ENCODE data around the gene SF3B1. TPM values are rescaled to one million over a fixed set of nuclear protein-coding genes. Genes with fewer than 3 reads are reported as not detected.
"Not testable (repeated sequence)": the region's sequence is repeated elsewhere in the genome, so short reads cannot be mapped to it uniquely, and the experiment has no call there.

Gene SF3B1, protein sequence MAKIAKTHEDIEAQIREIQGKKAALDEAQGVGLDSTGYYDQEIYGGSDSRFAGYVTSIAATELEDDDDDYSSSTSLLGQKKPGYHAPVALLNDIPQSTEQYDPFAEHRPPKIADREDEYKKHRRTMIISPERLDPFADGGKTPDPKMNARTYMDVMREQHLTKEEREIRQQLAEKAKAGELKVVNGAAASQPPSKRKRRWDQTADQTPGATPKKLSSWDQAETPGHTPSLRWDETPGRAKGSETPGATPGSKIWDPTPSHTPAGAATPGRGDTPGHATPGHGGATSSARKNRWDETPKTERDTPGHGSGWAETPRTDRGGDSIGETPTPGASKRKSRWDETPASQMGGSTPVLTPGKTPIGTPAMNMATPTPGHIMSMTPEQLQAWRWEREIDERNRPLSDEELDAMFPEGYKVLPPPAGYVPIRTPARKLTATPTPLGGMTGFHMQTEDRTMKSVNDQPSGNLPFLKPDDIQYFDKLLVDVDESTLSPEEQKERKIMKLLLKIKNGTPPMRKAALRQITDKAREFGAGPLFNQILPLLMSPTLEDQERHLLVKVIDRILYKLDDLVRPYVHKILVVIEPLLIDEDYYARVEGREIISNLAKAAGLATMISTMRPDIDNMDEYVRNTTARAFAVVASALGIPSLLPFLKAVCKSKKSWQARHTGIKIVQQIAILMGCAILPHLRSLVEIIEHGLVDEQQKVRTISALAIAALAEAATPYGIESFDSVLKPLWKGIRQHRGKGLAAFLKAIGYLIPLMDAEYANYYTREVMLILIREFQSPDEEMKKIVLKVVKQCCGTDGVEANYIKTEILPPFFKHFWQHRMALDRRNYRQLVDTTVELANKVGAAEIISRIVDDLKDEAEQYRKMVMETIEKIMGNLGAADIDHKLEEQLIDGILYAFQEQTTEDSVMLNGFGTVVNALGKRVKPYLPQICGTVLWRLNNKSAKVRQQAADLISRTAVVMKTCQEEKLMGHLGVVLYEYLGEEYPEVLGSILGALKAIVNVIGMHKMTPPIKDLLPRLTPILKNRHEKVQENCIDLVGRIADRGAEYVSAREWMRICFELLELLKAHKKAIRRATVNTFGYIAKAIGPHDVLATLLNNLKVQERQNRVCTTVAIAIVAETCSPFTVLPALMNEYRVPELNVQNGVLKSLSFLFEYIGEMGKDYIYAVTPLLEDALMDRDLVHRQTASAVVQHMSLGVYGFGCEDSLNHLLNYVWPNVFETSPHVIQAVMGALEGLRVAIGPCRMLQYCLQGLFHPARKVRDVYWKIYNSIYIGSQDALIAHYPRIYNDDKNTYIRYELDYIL
- 100 to 1,000 TPM; 195 to 255 (median 238) TPM for total RNA-seq
- long read RNA-seq, donor 1, full-length matches to known transcripts = 84 of 123 reads
- long read RNA-seq, donor 1, partial matches to known transcripts = 25 of 123 reads
- long read RNA-seq, donor 1, other reads (novel, unspliced or antisense) = 14 of 123 reads
- long read RNA-seq, donor 2, full-length matches to known transcripts = 10 of 85 reads
- long read RNA-seq, donor 2, partial matches to known transcripts = 69 of 85 reads
- long read RNA-seq, donor 2, other reads (novel, unspliced or antisense) = 6 of 85 reads

DNA sequence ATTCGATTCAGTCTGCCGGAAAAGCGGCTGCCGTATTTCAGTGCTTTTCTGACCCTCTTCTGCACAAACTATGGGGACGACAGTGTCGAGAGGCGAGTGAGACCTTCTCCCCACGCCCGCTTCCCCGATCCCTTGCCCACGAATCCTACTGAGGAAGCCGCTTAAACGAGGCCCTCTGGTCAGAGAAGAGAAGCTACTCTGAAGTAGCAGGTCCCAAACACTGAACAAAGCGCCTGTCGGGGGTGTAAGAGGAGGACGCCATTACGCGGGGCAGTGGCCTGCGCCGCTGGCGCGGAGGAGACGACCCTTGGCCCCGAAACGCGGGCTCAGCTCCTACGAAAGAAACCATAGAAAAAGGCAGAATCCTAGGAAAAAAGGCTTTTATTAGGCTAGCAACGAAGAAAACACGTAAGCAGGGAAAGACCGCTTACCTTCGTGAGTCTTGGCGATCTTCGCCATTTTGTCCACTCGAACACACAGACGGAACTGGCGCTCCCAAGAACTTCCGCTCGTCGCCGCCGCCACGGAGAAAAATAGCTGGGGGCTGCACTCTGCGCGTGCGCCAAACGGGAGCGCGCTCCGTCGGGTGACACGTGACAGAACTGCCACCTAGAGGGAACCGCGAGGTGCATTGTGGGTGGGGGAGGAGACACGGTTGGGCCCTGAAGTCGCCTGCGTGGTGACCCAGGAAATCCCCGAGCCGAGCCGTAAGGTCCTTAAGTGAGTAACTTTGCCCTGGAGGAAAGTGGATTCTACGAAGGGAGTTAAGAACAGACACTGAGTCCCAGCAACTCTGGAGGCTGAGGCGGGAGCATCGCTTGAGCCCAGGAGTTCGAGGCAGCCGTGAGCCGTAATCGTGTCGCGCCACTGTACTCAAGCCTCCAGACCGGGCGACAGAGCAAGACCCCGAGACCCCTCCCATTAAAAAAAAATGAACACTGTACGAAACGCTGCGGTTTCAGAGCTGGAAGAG is at the start of gene SF3B1:
Gene SF3B1 (minus strand): TSS at position 488 of the 973 bp plus-strand sequence. CDS start 29 bp downstream, at position 459.
- H3K9me3 ChIP-seq = no peaks in the 10 kb centered on the region
- intact Hi-C loops (cut with DNase I, micrococcal nuclease) = no loop called here
- H3K4me1 ChIP-seq (ENCODE audit: low read depth) = peaks cover 33% of the 10 kb centered on the region
- ATAC-seq (peak; percentile 99), DNase-seq (peak; percentile 99)
- no peaks in the 10 kb centered on the region for H3K36me3 ChIP-seq (ENCODE audit: low read depth)
- H3K4me3 ChIP-seq = peak within 1 kb of the TSS; percentile 92
- TF ChIP-seq, protein P1, sequence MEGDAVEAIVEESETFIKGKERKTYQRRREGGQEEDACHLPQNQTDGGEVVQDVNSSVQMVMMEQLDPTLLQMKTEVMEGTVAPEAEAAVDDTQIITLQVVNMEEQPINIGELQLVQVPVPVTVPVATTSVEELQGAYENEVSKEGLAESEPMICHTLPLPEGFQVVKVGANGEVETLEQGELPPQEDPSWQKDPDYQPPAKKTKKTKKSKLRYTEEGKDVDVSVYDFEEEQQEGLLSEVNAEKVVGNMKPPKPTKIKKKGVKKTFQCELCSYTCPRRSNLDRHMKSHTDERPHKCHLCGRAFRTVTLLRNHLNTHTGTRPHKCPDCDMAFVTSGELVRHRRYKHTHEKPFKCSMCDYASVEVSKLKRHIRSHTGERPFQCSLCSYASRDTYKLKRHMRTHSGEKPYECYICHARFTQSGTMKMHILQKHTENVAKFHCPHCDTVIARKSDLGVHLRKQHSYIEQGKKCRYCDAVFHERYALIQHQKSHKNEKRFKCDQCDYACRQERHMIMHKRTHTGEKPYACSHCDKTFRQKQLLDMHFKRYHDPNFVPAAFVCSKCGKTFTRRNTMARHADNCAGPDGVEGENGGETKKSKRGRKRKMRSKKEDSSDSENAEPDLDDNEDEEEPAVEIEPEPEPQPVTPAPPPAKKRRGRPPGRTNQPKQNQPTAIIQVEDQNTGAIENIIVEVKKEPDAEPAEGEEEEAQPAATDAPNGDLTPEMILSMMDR (IDR thresholded peaks at IDR 0.05) = no peak

DNA sequence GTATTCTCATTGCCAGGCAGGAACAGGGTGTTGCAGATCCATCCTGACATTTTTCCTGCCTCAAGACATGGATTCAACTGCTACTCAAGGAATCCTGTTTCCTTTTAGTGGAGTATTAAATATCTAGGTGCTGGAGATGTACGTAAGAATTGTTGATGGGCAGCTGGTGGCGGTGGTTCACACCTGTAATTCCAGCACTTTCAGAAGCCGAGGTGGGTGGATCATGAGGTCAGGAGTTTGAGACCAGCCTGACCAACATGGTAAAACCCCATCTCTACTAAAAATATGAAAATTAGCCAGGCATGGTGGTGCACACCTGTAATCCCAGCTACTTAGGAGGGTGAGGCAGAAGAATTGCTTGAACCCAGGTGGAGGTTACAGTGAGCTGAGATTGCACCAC is 49.4 kb upstream of the SF3B1 start:
- ATAC-seq; DNase-seq; H3K4me3 ChIP-seq; intact Hi-C loops (cut with DNase I, micrococcal nuclease); H3K4me1 ChIP-seq (ENCODE audit: low read depth); H3K36me3 ChIP-seq (ENCODE audit: low read depth): not testable (repeated sequence)
- peaks cover 20% of the 10 kb centered on the region for H3K9me3 ChIP-seq

DNA sequence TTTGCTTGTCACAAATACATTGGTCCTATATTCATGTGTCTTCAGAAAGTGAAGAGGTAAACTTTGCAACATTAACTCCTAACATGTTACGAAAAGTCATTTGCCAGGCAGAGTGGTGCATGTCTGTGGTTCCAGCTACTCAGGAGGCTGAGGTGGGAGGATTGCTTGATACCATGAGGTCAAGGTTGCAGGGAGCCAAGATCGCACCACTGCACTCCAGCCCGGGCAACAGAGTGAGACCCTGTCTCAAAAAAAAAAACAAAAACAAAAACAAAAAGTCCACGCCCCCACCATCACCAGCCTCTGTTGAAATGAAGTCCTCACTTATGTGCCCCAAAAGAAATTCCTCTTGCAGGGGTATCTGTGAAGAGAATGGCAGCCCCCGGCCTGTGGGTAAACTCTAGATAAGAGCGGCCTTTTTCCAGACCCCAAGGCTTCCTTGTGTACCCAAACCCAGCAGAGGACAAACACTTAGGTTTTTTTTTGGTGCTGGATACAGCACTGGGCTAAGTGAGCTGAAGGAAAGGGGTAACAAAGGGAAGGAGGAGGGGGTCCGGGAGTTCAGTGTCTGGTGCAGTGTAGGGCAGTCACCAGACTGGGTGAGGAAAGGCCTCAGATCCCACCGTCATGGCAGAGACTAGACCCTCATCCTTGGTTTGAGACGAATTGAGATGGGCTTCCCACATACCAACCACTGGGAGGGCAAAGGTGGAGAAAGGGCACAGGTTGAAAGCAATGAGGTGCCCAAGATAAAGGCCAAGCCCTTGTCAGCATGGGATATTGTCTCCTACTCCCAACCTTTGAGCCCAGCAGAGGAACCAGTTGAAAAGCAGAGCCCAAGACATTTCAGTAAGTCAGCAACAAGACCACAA is 45.6 kb upstream of the SF3B1 start:
- H3K9me3 ChIP-seq = peaks cover 20% of the 10 kb centered on the region
- no peak overlapping the region for H3K4me3 ChIP-seq
- intact Hi-C loops (cut with DNase I, micrococcal nuclease) = no loop called here
- ATAC-seq = peak; percentile 15
- no peaks in the 10 kb centered on the region for H3K4me1 ChIP-seq (ENCODE audit: low read depth)
- TF ChIP-seq, protein P1 (IDR thresholded peaks at IDR 0.05) = no peak
- H3K36me3 ChIP-seq (ENCODE audit: low read depth) = no peaks in the 10 kb centered on the region
- no peak for DNase-seq

DNA sequence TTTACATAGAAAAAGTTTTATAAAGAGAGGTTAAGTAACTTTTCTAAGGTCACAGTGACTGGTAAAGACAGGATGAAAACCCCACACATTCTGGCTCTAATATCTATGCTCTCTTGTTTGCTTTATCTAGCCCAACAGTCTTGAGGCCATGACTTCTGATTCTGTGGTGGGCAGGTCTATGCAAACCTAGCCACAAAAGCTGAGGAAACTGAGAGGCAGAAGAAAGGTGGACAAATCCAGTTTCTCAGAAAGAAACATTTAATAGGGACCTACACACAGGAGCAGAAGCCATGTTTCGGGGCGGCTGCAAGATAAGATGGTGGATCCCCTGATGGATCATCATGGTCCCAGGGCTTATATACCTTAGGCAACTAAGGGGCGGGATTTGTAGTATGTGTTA is 43.0 kb upstream of the SF3B1 start:
- ATAC-seq (no peak), DNase-seq (no peak)
- Histone ChIP-seq H3K4me1 (ENCODE audit: low read depth) (no peaks in the 10 kb centered on the region), H3K36me3 (ENCODE audit: low read depth) (no peaks in the 10 kb centered on the region), H3K4me3 (no peak overlapping the region), H3K9me3 (peaks cover 4% of the 10 kb centered on the region)
- TF ChIP-seq, protein P1 (IDR thresholded peaks at IDR 0.05) = no peak
- intact Hi-C loops (cut with DNase I, micrococcal nuclease) = loop anchor here in 1 of 2 donors (10.0 kb wide), 1 partner anchor 83 kb away; no protein-coding TSS in a partner anchor
